ENCODE results near the gene MED31.

- TF ChIP-seq, protein P1, sequence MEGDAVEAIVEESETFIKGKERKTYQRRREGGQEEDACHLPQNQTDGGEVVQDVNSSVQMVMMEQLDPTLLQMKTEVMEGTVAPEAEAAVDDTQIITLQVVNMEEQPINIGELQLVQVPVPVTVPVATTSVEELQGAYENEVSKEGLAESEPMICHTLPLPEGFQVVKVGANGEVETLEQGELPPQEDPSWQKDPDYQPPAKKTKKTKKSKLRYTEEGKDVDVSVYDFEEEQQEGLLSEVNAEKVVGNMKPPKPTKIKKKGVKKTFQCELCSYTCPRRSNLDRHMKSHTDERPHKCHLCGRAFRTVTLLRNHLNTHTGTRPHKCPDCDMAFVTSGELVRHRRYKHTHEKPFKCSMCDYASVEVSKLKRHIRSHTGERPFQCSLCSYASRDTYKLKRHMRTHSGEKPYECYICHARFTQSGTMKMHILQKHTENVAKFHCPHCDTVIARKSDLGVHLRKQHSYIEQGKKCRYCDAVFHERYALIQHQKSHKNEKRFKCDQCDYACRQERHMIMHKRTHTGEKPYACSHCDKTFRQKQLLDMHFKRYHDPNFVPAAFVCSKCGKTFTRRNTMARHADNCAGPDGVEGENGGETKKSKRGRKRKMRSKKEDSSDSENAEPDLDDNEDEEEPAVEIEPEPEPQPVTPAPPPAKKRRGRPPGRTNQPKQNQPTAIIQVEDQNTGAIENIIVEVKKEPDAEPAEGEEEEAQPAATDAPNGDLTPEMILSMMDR (IDR thresholded peaks at IDR 0.05), result no peak
- TF ChIP-seq POLR2A (IDR thresholded peaks at IDR 0.05), result no peak
These were observed 21.0 kb downstream of the MED31 start for GRCh38 chr17:6630390-6630789.

Measured in thyroid gland (tissue), 4 donors.